ENCODE data around the gene TEX29. TPM values are rescaled to one million over a fixed set of nuclear protein-coding genes. Genes with fewer than 3 reads are reported as not detected.

The TEX29 gene
- total and polyA plus RNA-seq, 8 donors = 0.23 to 3.8 (median 1.3) TPM; not detected in 4

- intact Hi-C loops (cut with DNase I) = no loop called here
- Histone ChIP-seq H3K4me3 (no peak overlapping the region), H3K36me3 (peaks cover 0 to 43% (median 5%) of the 10 kb centered on the region in 3 donors), H3K9me3 (no peaks in the 10 kb centered on the region), H3K27ac (no peak overlapping the region), H3K27me3 (no peaks in the 10 kb centered on the region), H3K4me1 (peaks cover 0 to 8% (median 7%) of the 10 kb centered on the region in 3 donors)
- WGBS, 2 donors = 96 to 97% methylated on average over 8 of the region's 8 CpGs
- FAIRE-seq = no peak
- TF ChIP-seq CTCF (IDR thresholded peaks at IDR 0.05) = no peak
- DNase-seq = no peak
- no peak for ATAC-seq
These were observed 33.2 kb upstream of the TEX29 start for GRCh38 chr13:111287201-111287600.

- intact Hi-C loops (cut with DNase I) = no loop called here
- FAIRE-seq = no peak
These were observed 32.2 kb upstream of the TEX29 start for GRCh38 chr13:111288276-111288675.

GRCh38 chr13:111289251-111289650 lies 31.2 kb upstream of the TEX29 start:
- WGBS, 2 donors = 93 to 96% methylated on average over 11 of the region's 11 CpGs
- TF ChIP-seq CTCF (IDR thresholded peaks at IDR 0.05) = no peak
- FAIRE-seq = no peak
- Histone ChIP-seq H3K9me3 (no peaks in the 10 kb centered on the region), H3K27ac (no peak overlapping the region), H3K36me3 (peaks cover 0 to 62% (median 5%) of the 10 kb centered on the region in 3 donors), H3K4me1 (peaks cover 0 to 1% (median 0%) of the 10 kb centered on the region in 3 donors), H3K4me3 (no peak overlapping the region), H3K27me3 (no peaks in the 10 kb centered on the region)
- DNase-seq = no peak
- intact Hi-C loops (cut with DNase I) = no loop called here
- ATAC-seq = no peak

More at GRCh38 chr13:111288276-111288675, 32.2 kb upstream of the TEX29 start:
- TF ChIP-seq CTCF (IDR thresholded peaks at IDR 0.05) = no peak
- H3K36me3 ChIP-seq = peaks cover 0 to 54% (median 5%) of the 10 kb centered on the region in 3 donors
- no peaks in the 10 kb centered on the region for H3K9me3 ChIP-seq
- DNase-seq = no peak
- no peak overlapping the region for H3K27ac ChIP-seq
- WGBS, 2 donors = 95% methylated on average over 7 of the region's 7 CpGs
- H3K4me1 ChIP-seq = peaks cover 0 to 4% (median 0%) of the 10 kb centered on the region in 3 donors
- no peak overlapping the region for H3K4me3 ChIP-seq
- no peaks in the 10 kb centered on the region for H3K27me3 ChIP-seq
- ATAC-seq = no peak

GRCh38 chr13:111291908-111292307 lies 28.5 kb upstream of the TEX29 start:
- DNase-seq = no peak
- FAIRE-seq = no peak
- ATAC-seq = no peak
- TF ChIP-seq CTCF (IDR thresholded peaks at IDR 0.05) = no peak
- H3K27me3 ChIP-seq = no peaks in the 10 kb centered on the region
- H3K36me3 ChIP-seq = peaks cover 0 to 58% (median 0%) of the 10 kb centered on the region in 3 donors
- H3K9me3 ChIP-seq = no peaks in the 10 kb centered on the region
- WGBS, 2 donors = 93 to 97% methylated on average over 14 of the region's 14 CpGs
- no peak overlapping the region for H3K4me3 ChIP-seq
- no peaks in the 10 kb centered on the region for H3K4me1 ChIP-seq
- H3K27ac ChIP-seq = no peak overlapping the region
- intact Hi-C loops (cut with DNase I) = no loop called here

- no peak for TF ChIP-seq CTCF (IDR thresholded peaks at IDR 0.05)
- ATAC-seq (no peak), FAIRE-seq (no peak), DNase-seq (no peak)
- 92 to 95% methylated on average over 13 of the region's 13 CpGs for WGBS, 2 donors
- H3K9me3 ChIP-seq = no peaks in the 10 kb centered on the region
- H3K27me3 ChIP-seq = no peaks in the 10 kb centered on the region
- H3K27ac ChIP-seq = no peak overlapping the region
- intact Hi-C loops (cut with DNase I) = no loop called here
- H3K36me3 ChIP-seq = peaks cover 0 to 54% (median 0%) of the 10 kb centered on the region in 3 donors
- H3K4me1 ChIP-seq = no peaks in the 10 kb centered on the region
- H3K4me3 ChIP-seq = no peak overlapping the region
These were observed 27.5 kb upstream of the TEX29 start for GRCh38 chr13:111292710-111293485.
